HG03439 (cell line): ENCODE measurements around the gene OR52R1.
"Not testable (repeated sequence)": the region's sequence is repeated elsewhere in the genome, so short reads cannot be mapped to it uniquely, and the experiment has no call there.

ENCODE experiments used
- ATAC-seq: cut with Tn5 transposase; IDR thresholded peaks from one replicate; pipeline ENCODE4 v1.9.1; 2021; ENCODE audit warnings: mild to moderate bottlenecking, moderate library complexity; ENCODE audit not compliant: unreplicated experiment

OR52R1 gene

DNA sequence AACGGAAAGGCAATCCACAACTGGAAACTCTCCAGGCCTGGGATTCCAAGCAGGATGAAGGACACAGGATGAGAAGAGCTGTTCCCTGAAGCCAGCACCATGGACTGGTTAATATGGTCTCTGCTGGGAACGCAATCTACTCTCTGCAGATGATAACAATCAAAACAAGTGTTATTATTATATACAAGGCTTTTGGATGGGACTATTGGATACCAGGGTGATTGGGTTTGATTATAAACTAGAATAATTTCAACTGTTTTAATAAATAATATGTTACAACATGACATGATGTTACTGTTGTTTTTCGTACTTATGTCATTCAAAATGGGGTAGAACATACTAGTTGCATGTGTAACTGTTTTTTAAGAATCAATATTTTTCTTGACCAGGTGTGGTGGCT lies at the start of gene OR52R1:
Gene OR52R1, minus strand, starts transcription at position 101 of the 400 bp plus-strand sequence. Its CDS starts 0 bp downstream, at position 101.
- ATAC-seq = no peak

DNA sequence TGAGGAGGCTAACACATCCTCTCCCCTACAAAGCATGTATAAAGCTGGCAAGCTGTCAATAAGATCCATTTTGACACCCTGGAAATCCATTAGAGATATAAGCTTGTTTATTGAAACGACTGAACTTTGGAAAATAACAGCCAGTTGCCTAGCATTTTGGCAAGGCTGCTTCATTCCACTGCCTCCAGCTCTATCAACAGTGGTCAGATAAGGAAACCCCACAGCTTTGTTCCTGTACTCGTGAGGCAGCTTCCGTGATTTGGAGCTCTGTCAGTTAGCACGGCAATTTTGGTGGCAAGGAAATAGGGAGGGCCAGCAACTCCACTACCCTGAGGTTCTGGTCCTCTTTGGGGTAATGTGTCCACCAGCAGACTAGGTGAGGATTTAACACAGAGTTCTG lies 46.9 kb upstream of the OR52R1 start:
- ATAC-seq = no peak

DNA sequence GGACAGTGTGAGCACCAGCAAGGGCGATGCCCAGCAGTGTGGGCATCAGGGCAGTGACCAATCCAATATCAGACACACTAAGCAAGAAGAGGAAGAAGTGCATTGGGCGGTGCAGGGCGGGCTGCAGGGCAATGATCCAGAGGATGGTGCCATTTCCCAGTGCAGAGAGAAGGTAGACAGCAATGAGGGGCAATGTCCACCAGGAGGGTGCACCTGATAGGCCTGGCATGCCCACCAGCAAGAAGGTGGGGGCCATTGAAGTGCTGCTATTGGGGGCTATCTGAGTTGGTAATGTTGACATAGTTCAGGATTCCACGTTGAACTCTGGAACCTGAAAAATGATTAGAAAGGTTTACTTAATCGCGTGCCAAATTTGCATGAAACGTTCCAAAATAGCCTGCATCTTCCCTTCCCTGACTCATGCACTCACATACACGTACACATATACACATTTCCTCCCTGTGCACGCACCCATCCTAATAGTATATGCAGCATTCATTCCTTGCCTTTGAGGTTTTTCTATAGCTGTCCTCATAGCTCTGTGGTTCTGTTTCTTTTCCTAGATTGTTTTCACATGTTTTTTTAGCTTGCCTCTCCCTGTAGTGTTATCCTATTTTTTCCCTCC lies 44.8 kb upstream of the OR52R1 start, which contains the start of gene OR51S1:
Gene OR51S1, minus strand, starts transcription at position 301 of the 625 bp plus-strand sequence. Its CDS starts 0 bp downstream, at position 301.
- no peak for ATAC-seq

DNA sequence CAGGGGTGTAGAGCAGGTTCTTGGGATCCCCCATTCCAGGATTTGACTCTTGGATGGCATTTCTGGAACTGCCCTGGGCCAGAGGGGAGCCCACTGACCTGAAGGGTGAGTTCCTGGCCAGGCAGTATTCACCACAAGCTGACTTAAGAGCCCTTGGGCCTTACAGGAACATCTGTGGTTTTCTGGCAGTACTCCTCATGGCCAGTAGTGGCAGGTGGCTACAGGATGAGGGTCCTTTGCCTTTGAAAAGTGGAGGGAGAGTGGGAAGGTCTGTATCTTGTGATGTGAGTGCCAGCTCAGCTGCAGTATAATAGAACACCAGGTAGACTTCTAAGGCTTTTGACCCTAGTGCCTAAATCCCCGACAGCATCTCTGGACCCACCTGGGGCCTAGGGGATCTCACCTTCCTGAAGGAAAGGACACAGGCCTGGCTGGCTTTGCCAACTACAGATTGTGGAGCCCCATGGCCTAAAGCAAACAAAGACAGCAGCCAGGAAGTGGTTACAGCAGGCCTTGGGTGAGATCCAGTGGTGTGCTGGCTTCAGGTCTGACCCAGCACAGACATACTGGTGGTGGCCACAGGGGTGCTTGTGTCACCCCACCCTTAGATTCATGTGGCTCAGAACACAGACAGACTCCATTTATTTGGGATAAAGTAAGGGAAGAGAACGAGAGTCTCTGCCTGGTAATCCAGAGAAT lies 35.8 kb upstream of the OR52R1 start:
- no peak for ATAC-seq

DNA sequence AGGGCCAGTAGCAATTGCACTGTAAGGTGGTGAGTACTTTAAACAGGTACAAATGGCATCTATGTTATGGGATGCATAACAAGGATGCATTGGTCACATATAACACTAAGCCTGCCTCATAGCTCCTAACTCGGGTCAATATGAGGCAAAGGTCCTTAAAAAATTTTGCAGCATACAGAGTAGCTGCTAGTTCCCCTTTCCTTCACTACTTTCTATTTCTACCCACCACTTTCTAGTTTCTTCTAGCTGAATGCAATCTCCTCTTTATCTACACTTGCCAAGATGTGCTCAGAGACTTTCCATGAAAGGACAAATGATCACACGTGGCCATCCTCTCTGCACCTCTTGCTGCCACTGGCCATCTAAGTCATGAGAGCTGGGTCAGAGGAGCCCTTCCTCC lies 26.7 kb upstream of the OR52R1 start:
- ATAC-seq = no peak

DNA sequence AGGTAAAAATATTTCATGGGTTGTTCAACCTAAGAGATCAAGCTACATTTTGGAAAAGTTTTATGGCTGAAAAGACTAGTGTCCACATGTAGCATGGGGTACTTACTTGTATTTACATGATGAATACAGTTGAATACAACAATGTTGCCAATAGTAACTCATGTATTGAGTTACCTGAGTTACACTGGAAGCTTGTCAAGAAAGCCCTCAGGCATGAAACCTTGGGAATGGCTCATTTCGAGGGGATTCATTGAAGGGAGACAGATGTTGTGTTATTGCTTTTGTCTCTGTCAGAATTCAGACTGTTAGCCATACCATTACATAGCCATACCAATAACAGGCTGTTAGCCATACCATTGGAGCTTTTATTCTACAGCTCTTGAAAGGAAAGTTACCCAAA lies 26.2 kb upstream of the OR52R1 start:
- no peak for ATAC-seq

DNA sequence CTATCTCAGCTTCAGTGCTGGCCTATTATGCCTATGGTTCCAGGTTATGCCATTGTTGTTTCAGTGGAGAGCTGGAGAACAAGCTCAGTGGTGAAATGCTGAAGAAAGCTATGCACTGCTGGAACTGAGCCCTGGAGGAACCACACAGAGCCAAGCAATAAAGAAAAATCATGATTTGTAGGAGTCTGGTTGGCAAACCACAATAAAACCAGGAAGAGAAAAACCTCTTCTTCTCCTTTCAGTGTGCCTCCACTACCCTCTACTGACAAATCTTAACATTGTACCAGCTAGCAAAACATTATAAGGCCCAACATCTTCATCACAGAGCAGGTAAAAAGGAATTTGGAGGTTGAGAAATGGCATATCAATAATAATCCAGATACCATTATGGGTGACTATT lies 22.2 kb upstream of the OR52R1 start:
- ATAC-seq = no peak

DNA sequence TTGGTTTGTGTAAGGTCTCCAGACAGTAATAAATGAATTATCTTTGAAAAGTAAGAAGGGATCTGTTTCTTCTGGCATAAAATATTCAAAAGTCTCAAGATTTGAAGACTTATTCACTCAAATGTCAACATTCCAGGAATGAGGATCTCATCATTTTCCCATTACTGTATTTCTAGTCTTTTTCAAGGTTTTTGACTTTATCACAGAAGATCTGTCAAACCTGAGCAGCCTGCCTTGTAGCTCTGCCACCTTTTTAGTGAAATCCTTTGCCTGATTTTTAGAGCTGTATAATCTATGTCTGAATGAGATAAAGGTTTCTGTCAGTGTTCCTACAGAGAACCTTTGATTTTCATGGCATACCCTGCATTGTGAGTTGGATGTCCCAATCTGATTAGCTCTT lies 21.0 kb upstream of the OR52R1 start:
- ATAC-seq = no peak

DNA sequence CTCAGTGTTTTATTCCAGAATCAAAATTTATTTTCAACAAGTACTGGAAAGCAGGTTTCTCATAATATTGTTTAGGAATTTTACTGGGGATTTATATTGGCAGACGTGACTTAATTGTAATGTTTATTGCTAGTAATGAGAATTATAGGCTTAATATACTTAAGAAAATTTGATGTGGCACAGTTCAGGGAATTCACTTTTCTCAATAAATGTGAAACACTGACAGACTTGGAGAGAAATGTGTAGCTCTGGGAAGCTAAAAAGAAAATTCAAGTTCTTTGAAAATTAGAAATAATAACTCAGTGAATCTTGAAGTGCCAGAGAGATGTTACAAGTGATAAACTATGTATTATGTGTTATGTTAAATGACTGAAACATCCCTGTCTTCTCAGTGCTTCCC lies 16.8 kb upstream of the OR52R1 start, which contains the start of gene OR51F2:
Gene OR51F2, plus strand, starts transcription at position 301 of the 400 bp plus-strand sequence. CDS start 101 bp downstream, outside the sequence.
- no peak for ATAC-seq

DNA sequence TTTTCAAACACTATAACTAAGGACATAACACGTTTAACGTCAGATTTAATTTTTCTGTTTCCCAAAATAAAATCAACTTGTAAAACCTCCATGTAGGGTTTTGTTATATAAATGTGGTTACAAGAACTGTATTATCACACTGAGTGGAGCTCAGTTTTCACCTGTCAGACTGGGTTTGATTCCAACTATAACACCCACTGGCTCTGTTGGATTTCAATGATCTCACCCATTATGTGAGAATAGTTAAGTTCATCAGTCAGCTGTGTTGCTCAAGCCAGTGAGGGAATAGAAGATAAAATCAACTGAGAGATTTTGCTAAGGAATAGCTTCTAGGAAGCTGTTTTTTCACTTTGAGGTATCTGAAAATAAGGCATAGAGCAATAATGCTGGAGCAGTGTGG lies 5.1 kb upstream of the OR52R1 start:
- no peak for ATAC-seq

DNA sequence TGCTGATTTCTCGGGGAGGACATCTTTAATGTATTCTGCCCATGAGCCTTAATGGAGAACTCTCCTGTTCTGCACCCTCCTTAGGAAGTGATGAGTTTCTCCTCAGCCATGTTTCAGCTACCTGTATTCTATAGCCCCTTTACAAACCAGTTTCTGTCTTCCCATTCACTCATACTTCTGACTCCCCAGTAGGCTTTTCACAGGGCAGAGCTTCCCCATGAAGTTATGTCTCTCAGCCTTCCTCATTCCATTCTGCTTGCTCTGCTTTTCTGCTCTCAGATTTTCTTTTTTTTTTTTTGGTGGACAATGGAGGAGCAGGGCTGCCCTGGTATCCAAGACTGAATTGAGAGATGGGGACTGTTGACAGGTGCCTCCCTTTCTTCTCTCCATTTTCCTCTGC lies 4.3 kb upstream of the OR52R1 start:
- no peak for ATAC-seq

DNA sequence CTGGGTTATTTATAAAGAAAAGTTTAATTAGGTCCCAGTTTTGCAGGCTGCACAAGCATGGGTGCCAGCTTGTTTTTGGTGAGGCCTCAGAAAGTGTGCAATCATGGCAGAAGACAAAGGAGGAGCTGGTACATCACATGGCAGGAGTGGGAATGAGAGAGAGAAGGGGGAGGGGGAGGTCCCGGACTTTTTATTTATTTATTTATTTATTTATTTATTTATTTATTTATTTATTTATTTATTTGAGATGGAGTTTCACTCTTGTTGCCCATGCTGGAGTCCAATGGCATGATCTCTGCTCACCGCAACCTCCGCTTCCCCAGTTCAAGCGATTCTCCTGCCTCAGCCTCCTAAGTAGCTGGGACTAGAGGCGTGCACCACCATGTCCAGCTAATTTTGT lies 2.9 kb downstream of the OR52R1 start:
- ATAC-seq = not testable (repeated sequence)

DNA sequence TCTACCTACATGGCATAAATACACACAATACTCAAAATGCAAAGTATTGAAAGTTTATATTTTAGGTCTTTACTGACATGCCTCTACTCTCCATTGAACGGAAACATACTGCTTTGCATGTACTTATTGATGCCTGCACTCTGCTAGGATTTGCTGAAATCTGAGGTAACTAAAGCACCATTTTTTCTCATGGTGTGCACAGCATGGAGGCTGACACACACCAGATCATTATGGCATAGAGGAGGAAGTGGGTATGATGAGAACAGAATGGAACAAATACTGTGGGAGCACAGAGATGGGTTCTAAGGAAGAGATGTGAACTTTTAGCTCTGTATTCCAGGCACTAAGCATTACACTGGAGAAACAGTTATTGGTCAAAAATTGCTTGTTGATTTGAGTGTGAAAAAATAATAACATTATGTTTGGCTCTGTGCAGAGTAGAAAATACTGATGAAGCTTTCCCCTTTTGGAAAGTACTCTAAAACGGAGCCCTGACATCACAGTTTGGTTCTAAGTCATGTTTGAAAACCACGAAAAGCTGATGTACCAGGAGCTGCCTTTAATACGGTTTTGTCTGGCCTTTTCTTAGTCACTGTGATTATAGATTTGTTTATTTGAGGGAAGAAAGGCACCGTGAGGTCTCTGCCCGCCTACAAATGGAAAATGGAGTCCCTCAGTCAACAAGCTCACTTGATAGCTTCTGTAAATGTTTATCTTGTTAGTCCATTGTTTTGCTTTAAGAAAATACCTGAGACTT lies 5.6 kb downstream of the OR52R1 start:
- no peak for ATAC-seq

DNA sequence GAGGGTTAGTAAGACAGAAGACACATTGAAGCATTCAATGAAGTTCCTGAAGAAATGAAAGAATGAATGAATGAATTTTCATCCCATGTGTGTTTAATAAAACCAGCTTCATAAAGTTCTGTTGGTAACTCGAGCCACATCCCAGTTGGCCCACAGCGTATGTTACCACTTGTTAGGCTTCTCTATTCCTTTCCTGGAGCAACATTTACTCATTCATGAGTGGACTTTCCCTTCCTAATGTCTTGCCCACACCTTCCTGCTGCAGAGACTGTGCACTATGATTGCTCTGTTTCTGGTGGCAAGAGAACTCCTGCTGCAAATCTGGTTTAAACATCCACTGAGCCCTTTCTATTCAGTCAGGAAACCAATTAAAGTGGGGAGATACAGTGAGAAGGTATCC lies 7.0 kb downstream of the OR52R1 start:
- ATAC-seq = no peak

DNA sequence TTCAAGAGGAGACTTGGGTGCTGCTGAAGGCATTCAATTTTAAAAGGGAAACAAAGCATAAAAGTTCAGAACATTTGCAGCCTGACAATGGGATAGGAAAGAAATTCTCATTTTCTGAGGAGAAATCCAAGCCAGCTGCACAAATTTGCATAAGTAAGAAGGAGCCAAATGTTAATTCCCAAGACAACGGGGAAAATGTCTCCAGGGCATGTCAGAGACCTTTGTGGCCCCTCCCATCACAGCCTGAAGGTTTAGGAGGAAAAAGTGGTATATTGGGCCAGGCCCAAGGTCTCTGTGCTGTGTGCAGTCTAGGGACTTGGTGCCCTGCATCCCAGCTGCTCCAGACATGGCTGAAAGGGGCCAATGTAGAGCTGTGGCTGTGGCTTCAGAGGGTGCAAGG lies 21.7 kb downstream of the OR52R1 start:
- no peak for ATAC-seq

DNA sequence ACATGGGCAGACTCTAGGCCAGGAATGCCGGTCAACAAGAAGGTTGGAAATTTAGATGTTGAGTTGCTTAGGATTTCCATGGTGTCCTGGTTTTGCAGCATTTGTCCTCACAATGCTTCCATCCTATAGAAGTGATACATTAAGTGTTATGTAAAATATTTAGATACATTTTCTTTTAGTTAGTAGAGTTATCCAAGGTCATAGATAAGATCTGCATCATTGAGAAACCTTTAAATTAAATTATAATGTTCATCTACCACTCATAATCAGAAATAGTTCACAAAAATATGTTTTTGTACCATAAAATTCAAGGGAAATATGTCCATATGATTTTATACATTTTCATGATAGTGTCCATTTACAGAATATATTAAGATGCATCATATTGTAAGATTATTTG lies 34.3 kb downstream of the OR52R1 start, which contains the start of gene OR51F1:
Gene OR51F1, minus strand, starts transcription at position 101 of the 400 bp plus-strand sequence. Its CDS starts 0 bp downstream, at position 101.
- no peak for ATAC-seq

DNA sequence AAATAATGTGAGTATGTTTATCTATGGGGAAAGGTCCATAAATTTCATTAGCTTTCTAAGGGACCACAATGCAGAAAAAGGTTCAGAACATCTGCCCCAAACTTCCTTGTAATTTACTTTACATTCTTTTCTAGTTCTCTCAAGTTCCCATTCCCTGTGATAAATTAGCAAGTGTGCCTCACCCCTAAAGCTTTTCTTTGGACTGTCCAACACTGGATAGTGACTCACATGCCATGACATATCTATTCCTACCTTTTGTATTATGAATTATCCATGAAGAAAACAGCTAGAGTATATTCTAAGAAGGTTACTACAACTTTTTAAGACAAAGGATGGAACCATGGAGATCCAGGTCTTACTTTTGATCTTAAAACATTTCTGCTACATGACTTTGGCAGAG lies 36.1 kb downstream of the OR52R1 start:
- no peak for ATAC-seq

DNA sequence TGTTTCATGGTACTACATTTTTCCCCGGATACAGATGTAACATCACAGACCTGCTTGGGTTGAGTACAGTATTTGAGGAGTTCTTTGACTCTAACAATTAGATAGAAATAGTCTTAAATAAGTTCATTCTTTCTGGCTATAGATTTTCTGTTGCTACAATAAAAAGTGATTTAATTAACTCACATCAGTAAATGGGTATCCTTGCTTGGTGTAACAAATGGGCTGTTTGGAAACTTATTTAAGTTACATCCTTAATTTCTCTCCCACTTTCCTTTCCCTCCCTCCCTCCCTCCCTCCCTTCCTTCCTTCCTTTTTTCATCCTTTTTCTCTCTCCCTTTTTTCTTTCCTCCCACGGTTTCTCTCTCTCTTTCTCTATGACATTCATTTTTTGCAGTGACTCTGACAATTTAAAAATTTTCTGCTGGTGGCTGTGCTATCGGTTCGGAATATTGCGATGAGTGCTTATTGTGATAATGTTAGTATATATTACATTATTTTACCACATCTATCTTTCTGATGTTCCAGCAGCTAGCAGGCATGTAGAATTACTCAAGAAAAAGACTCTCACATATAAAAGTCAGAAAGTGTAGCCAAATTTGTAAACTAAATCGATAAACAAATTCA lies 37.6 kb downstream of the OR52R1 start:
- no peak for ATAC-seq

DNA sequence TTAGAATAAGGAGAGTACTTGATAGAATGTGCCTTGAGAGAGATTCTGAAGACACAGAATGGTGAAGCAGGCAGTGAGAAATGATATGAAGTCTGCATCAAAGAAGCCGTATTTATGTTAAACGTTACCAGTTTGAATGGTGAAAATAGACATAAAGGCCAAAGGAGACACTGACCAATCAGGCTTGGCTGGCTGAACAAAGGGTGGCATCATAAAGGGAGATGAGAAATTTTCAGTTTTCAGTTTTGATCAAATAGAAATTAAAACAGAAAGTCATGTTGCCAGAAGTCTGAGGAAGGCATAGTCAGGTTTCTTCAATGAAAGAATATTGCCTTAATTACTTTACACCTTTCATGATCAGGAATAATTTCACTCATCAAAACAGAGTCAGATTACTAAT lies 41.1 kb downstream of the OR52R1 start:
- ATAC-seq = peak; percentile 82
